Colonic mucosa (tissue), 4 donors: ENCODE data around the gene MPRIP. TPM values are rescaled to one million over a fixed set of nuclear protein-coding genes. Genes with fewer than 3 reads are reported as not detected.

Experiments
- DNase-seq: peaks from one replicate; pipeline ENCODE4 v3.0.0-alpha.2; 2020
- H3K27ac ChIP-seq: fragments of 200-600 bp; one replicate; pipeline ENCODE4 v1.8.0; 2021
- H3K27me3 ChIP-seq: fragments of 200-600 bp; one replicate; pipeline ENCODE4 v1.8.0; 2021
- H3K36me3 ChIP-seq: fragments of 200-600 bp; one replicate; pipeline ENCODE4 v1.8.0; 2021
- H3K4me1 ChIP-seq: fragments of 200-600 bp; one replicate; pipeline ENCODE4 v1.8.0; 2021; ENCODE audit warnings: mild to moderate bottlenecking
- H3K4me3 ChIP-seq: fragments of 200-600 bp; one replicate; pipeline ENCODE4 v1.8.0; 2021
- H3K9ac ChIP-seq, 2 donors: one replicate each; pipeline ENCODE4 v1.7.0; 2013; ENCODE audit warnings: control low read depth in 2 of 2, low read depth in 2 of 2, low read length in 2 of 2
- H3K9me3 ChIP-seq: fragments of 200-600 bp; one replicate; pipeline ENCODE4 v1.8.0; 2021
- intact Hi-C: fragments of 100-400 bp; cut with DNase I; formaldehyde crosslinking; loops from one replicate; pipeline ENCODE4 v1.14.1; 2022
- total RNA-seq, 2 donors: library from RNA; stranded (reverse); fragmentation: NEBNext Ultra II Directional in 1 of 2; extraction: Animal tissue kit (Norgen Biotek cat#: 25700) in 1 of 2; gene quantifications; one replicate each; pipeline ENCODE4 v1.2.1, GENCODE V29; 2021
- TF ChIP-seq, protein P1 (sequence below): fragments of 200-600 bp; IDR thresholded peaks from one replicate; pipeline ENCODE4 v1.8.0; 2022; ENCODE audit warnings: antibody characterized with exemption, mild to moderate bottlenecking
- donor health status: healthy.
- donor health status: DM: no; HTN: no; CAD: no.
- donor health status: DM: no; HTN: no; CAD: no.

MPRIP gene
- total RNA-seq, 2 donors from 2014 or later = 146 to 211 TPM

DNA sequence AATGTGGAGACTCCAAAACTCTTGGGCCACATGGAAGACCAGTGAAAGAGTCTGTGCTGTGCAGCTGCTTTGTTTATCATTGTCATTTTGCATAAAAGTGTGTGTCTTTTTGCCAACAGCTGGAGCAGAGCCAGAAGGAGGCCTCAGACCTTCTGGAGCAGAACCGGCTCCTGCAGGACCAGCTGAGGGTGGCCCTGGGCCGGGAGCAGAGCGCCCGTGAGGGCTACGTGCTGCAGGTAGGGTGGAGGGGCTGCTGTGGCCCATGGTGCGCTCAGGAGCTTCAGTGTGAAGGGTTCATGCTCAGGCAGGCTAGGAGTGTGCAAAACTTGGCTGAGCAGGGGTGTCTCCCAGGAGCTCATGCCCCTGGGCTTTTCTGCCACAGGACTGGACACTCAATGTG, 118.9 kb downstream of the MPRIP start:
- no peaks in the 10 kb centered on the region for H3K27me3 ChIP-seq
- no peaks in the 10 kb centered on the region for H3K4me1 ChIP-seq
- DNase-seq = no peak
- no peak overlapping the region for H3K9ac ChIP-seq
- H3K27ac ChIP-seq = no peak overlapping the region
- H3K4me3 ChIP-seq = no peak overlapping the region
- TF ChIP-seq, protein P1, sequence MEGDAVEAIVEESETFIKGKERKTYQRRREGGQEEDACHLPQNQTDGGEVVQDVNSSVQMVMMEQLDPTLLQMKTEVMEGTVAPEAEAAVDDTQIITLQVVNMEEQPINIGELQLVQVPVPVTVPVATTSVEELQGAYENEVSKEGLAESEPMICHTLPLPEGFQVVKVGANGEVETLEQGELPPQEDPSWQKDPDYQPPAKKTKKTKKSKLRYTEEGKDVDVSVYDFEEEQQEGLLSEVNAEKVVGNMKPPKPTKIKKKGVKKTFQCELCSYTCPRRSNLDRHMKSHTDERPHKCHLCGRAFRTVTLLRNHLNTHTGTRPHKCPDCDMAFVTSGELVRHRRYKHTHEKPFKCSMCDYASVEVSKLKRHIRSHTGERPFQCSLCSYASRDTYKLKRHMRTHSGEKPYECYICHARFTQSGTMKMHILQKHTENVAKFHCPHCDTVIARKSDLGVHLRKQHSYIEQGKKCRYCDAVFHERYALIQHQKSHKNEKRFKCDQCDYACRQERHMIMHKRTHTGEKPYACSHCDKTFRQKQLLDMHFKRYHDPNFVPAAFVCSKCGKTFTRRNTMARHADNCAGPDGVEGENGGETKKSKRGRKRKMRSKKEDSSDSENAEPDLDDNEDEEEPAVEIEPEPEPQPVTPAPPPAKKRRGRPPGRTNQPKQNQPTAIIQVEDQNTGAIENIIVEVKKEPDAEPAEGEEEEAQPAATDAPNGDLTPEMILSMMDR = no peak
- intact Hi-C loops = no loop called here
- no peaks in the 10 kb centered on the region for H3K9me3 ChIP-seq
- peaks cover 39% of the 10 kb centered on the region for H3K36me3 ChIP-seq

DNA sequence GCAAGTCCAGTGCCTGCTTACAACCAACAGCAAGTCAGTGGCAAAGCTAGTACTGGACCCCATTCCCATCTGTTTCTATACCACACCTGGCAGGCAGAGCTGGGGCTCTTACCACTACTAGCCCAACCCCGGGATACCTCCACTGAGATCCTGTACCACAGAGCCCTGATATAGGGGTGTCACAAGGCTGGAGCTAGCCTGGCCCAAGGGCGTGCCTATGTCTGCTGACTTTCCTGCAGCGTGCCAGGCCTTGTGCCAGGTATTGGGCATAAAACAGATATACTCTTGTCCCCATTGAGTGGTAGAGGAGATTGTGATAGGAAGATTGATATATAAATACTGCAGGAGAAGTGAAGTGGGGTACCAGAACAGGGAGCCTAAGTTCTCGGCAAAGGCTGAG, 119.5 kb downstream of the MPRIP start:
- no peaks in the 10 kb centered on the region for H3K4me1 ChIP-seq
- TF ChIP-seq, protein P1 = no peak
- H3K27ac ChIP-seq = no peak overlapping the region
- H3K27me3 ChIP-seq = no peaks in the 10 kb centered on the region
- H3K4me3 ChIP-seq = no peak overlapping the region
- H3K9ac ChIP-seq = no peak overlapping the region
- intact Hi-C loops = no loop called here
- H3K36me3 ChIP-seq = peaks cover 42% of the 10 kb centered on the region
- no peaks in the 10 kb centered on the region for H3K9me3 ChIP-seq
- no peak for DNase-seq

DNA sequence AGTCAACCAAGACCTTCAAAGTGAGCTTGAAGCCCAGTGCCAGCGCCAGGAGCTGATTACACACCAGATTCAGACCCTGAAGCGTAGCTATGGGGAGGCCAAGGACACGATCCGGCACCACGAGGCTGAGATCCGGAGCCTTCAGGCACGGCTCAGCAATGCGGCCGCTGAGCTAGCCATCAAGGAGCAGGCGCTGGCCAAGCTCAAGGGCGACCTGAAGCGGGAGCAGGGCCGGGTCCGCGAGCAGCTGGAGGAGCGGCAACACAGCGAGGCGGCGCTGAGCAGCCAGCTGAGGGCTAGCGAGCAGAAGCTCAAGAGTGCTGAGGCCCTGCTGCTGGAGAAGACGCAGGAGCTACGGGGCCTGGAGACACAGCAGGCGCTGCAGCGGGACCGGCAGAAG, 121.9 kb downstream of the MPRIP start:
- no peak overlapping the region for H3K9ac ChIP-seq
- TF ChIP-seq, protein P1 = no peak
- intact Hi-C loops = no loop called here
- no peaks in the 10 kb centered on the region for H3K9me3 ChIP-seq
- H3K4me1 ChIP-seq = no peaks in the 10 kb centered on the region
- H3K27ac ChIP-seq = no peak overlapping the region
- no peaks in the 10 kb centered on the region for H3K27me3 ChIP-seq
- H3K36me3 ChIP-seq = peaks cover 28% of the 10 kb centered on the region
- no peak for DNase-seq
- no peak overlapping the region for H3K4me3 ChIP-seq

DNA sequence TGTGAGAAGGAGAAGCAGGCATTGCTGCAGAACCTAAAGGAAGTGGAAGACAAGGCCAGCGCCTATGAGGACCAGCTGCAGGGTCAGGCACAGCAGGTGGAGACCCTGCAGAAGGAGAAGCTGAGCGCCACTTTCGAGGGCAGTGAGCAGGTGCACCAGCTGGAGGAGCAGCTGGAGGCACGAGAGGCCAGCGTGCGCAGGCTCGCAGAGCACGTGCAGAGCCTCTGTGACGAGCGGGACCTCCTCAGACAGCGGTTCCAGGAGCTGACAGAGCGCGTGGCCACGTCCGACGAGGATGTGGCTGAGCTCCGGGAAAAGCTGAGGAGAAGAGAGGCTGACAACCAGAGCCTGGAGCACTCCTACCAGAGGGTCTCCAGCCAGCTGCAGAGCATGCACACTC, 122.4 kb downstream of the MPRIP start:
- Histone ChIP-seq H3K4me3 (no peak overlapping the region), H3K9me3 (no peaks in the 10 kb centered on the region), H3K4me1 (no peaks in the 10 kb centered on the region), H3K9ac (no peak overlapping the region), H3K27ac (no peak overlapping the region), H3K27me3 (no peaks in the 10 kb centered on the region), H3K36me3 (peaks cover 28% of the 10 kb centered on the region)
- intact Hi-C loops = no loop called here
- DNase-seq = no peak
- TF ChIP-seq, protein P1 = no peak

DNA sequence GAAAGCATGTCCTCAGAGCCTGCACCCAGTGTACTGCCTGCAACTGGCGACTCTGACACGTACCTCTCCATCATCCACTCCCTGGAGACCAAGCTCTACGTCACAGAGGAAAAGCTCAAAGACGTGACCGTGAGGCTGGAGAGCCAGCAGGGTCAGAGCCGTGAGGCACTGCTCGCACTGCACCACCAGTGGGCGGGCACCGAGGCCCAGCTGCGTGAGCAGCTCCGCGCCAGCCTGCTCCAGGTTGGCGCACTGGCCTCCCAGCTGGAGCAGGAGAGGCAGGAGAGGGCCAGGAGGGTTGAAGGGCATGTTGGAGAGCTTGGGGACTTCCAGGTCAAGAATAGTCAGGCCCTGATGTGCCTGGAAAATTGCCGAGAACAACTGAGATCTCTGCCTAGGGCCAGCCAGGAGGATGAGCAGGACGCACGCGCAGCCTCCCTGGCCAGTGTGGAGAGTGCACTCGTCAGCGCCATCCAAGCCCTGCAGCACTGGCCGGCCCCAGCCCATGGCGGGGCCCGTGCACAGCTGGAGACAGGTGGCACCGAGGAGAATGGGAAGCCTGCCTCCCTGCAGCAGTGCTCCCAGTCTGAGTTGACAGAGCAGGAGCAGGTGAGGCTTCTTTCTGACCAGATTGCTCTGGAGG, 123.5 kb downstream of the MPRIP start:
- Histone ChIP-seq H3K27ac (no peak overlapping the region), H3K27me3 (no peaks in the 10 kb centered on the region), H3K9me3 (no peaks in the 10 kb centered on the region), H3K9ac (no peak overlapping the region), H3K4me3 (no peak overlapping the region), H3K36me3 (peaks cover 28% of the 10 kb centered on the region), H3K4me1 (no peaks in the 10 kb centered on the region)
- TF ChIP-seq, protein P1 = no peak
- intact Hi-C loops = no loop called here
- no peak for DNase-seq
